DMS153 treated with DMSO at 0.1 percent for 48 hours (cell line): ENCODE results near the gene HMGCS2.

ENCODE experiments used
- DNase-seq: peaks from one replicate; lab custom pipeline; 2025; ENCODE audit not compliant: unreplicated experiment; lab: John Stamatoyannopoulos, UW

HMGCS2 gene

GRCh38 chr1:119768778-119769177, at the start of gene HMGCS2:
HMGCS2 (minus strand) TSS chr1:119768905; CDS start chr1:119768844, 61 bp downstream.
- no peak for DNase-seq

DNA sequence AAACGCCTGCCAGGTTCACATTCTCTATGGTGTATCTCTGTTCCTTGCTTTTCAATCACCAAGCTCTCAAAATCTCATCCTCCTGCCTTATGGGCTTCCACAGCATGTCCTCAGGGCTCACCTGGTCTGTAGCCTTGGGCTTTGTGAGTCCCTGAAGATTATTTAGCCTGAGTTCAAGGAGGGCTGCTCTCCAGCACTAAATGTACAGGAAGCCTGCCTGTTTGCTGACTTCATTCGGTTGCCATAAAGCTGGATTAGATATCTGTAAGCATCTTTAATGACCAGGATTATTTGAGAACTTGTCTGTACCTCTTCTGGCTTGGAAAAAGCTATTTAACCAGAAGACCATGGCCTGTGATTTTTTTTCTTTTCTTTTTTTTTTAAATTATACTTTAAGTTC, 49.5 kb upstream of the HMGCS2 start:
- DNase-seq = no peak

DNA sequence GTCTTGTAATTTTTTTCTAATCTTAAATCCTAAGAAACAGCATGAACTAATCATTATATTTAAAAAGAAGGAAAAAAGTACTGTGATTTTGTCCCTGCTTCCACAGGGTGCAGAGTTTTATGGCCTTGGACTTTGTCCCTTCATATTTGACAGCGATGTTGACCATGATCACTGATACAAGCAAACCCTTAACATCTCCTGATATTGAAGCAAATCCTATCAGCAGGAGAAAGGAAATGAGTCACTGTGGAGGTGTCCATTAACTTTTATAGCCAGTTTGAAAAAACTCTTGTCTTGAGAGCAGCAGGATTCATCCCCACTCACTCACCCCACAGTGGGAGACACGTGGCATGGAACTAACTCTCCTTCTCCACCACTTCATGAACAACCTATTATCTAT, 47.7 kb upstream of the HMGCS2 start:
- DNase-seq = no peak

- DNase-seq = no peak
Observed at GRCh38 chr1:119815928-119816327, 47.2 kb upstream of the HMGCS2 start.

- no peak for DNase-seq
Observed at GRCh38 chr1:119815361-119815760, 46.7 kb upstream of the HMGCS2 start.

GRCh38 chr1:119814288-119814687, 45.6 kb upstream of the HMGCS2 start:
- DNase-seq = no peak

- no peak for DNase-seq
Observed at GRCh38 chr1:119811985-119812557, 43.4 kb upstream of the HMGCS2 start.

- no peak for DNase-seq
Observed at GRCh38 chr1:119811387-119811786, 42.7 kb upstream of the HMGCS2 start, which contains the start of gene REG4. REG4 (minus strand) TSS chr1:119811460; CDS start chr1:119808769, 2,691 bp downstream.

GRCh38 chr1:119808972-119809550, 40.4 kb upstream of the HMGCS2 start:
- peak; percentile 86 for DNase-seq

- no peak for DNase-seq
Observed at GRCh38 chr1:119808491-119808890, 39.8 kb upstream of the HMGCS2 start.

GRCh38 chr1:119806489-119806888, 37.8 kb upstream of the HMGCS2 start:
- DNase-seq = no peak

DNA sequence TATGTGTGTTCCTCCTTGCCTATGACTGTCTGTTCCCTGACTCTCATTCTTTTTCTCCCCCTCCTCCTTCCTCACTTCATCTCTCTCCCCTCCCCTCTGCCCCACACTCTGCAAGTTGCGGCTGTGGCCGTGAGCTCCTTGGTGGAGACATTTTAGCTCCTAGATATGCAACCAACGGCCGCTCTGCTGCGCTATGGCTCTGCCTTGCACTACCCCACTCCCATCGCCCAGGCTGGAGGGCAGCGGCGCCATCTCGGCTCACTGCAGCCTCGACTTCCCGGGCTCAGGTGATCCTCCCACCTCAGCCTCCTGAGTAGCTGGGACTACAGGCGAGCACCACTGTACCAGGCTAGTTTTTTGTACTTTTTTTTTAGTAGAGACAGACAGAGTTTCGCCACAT, 37.0 kb upstream of the HMGCS2 start:
- DNase-seq = no peak

DNA sequence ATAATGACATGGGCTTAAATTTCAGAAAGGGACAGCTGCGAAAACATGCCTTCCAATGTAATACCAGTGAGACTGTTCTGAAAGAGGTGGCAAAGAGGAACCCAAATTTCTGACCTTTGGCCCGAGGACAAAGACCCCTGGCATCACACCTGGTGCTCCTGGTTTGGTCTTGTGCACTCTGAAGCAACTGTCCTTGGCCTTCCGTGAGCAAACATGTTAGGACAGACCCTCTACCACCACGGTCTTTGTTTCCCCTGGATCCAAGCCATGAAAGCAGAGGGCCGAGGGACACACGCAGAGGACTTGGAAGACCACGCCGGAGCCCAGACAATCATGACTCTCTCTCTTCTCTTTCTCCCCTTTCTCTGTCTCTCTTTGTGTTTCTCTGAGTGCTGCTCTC, 36.5 kb upstream of the HMGCS2 start:
- DNase-seq = no peak

GRCh38 chr1:119799599-119800177, 31.0 kb upstream of the HMGCS2 start:
- no peak for DNase-seq

DNA sequence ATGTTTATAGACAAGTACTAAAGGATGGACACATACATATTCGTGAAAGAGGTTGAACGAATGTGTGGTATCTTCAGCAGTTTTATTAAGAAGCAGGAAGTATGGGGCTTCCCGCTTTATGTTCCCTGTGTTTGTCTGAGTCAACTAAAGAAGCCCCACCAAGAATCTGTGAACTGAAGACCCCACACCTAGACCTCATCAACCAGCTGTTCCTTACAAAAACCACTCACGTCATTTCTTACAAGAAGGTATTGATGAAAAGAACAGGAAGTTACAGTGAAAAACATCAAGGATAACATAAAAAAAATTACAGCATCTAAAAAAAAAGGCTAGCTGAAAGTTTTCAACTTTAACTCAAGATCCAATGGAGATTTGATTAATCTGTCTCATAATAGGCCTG, 30.3 kb upstream of the HMGCS2 start:
- DNase-seq = no peak

DNA sequence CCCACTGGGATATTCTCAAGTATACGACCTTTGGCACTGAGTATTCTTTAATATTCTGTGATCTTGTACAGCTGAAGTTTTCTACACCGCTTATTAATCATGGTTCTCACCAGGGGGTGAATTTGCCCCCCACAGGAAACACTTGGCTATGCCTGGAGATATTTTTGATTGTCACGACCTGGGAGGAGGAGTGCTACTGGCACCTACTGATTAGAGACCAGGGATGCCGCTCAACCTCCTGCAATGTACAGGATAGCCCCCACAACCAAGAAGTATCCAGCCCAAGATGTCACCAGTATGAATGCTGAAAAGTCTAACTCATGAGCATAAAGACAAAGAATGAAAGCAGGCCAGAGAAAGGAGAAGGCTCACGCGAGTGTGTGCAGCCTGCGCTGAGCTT, 28.9 kb upstream of the HMGCS2 start:
- no peak for DNase-seq

GRCh38 chr1:119797162-119797561, 28.5 kb upstream of the HMGCS2 start:
- DNase-seq = no peak

- no peak for DNase-seq
Observed at GRCh38 chr1:119795261-119796200, 26.8 kb upstream of the HMGCS2 start.

DNA sequence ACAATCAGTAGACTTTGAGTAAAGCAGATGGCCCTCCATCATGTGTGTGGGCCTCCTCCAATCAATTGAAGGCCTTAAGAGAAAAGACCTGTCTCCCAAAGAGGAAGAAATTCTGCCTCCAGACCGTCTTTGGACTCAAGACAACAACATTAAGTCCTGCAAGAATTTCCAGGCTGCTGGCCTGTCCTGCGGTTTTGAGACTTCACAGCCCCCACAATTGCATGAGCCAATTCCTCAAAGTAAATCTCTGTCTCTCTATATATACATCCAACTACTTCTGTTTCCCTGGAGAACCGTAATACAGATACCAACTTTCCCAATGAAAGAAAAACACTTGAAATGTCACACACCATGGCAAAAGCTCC, 26.2 kb upstream of the HMGCS2 start:
- no peak for DNase-seq

- no peak for DNase-seq
Observed at GRCh38 chr1:119794230-119794875, 25.6 kb upstream of the HMGCS2 start.

DNA sequence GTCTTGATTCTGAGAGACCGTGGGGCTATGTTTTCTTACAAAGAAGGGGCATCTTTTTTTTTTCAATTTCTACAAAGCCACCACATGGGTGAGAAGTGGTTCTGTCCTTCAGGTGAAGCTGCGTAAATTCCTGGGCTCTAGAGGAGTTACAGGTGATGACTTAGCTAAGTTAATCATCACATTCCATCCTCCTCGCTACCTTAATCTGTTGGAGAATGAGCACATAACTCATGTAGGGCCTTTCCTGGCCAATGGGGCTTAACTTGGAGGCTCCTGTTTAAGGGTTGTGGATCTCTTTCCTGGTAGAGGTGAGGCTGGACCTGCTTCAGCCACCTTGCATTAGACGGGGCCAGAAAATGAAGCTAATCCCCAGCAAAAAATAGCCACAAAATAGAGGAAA, 22.7 kb upstream of the HMGCS2 start:
- DNase-seq = no peak
